GM10266 (cell line): ENCODE results near the gene HS6ST3.
A peak's percentile ranks its signal among the peaks of the same experiment; 100 is the strongest.

ENCODE experiments used
- DNase-seq: peaks from one replicate; pipeline ENCODE4 v3.0.0; 2012; ENCODE audit errors: extremely low spot score
- TF ChIP-seq, protein P1 (sequence below): IDR thresholded peaks from 2 replicates; pipeline ENCODE4 v1.5.1; 2012; ENCODE audit warnings: mild to moderate bottlenecking, low read depth; ENCODE audit not compliant: control insufficient read depth, insufficient read depth; ENCODE audit errors: missing control alignments

HS6ST3 gene

DNA sequence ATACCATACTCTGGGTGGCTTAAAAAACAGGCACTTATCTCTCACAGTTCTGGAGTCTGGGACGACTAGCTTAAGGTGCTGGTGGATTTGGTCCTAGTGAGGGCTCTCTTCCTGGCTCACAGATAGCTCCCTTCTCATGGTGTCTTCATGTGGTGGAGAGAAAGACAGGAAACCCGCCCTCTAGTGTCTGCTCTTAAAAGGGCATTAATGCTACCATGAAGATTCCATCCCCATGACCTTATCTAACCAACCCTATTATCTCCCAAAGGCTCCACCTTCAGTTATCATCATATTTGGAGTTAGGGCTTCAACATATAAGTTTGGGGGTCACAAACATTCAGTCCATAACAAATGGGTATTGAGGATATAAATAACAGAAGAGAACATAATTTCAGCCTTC, 139.4 kb downstream of the HS6ST3 start:
- peak; percentile 10 for DNase-seq
- TF ChIP-seq, protein P1, sequence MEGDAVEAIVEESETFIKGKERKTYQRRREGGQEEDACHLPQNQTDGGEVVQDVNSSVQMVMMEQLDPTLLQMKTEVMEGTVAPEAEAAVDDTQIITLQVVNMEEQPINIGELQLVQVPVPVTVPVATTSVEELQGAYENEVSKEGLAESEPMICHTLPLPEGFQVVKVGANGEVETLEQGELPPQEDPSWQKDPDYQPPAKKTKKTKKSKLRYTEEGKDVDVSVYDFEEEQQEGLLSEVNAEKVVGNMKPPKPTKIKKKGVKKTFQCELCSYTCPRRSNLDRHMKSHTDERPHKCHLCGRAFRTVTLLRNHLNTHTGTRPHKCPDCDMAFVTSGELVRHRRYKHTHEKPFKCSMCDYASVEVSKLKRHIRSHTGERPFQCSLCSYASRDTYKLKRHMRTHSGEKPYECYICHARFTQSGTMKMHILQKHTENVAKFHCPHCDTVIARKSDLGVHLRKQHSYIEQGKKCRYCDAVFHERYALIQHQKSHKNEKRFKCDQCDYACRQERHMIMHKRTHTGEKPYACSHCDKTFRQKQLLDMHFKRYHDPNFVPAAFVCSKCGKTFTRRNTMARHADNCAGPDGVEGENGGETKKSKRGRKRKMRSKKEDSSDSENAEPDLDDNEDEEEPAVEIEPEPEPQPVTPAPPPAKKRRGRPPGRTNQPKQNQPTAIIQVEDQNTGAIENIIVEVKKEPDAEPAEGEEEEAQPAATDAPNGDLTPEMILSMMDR = peak; percentile 54

DNA sequence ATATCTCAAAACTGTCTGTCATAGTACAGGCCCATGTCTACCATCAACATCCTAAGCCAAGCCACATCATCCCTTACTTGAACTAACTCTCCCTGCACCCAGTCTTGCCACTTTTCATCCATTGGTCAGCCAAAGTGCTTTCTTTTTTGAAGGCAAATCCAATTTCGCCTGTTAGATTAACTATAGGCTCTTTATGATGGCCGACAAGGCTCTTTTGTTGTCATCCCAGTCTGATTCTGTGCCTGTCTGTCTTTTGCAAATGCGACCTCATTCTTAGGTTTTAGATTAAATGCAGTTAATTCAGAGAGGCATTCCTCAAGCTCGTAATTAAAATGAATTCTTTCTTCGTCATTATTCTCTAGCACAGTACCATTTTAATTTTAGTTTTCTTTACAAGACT, 148.3 kb downstream of the HS6ST3 start:
- no peak for DNase-seq
- TF ChIP-seq, protein P1 = no peak

DNA sequence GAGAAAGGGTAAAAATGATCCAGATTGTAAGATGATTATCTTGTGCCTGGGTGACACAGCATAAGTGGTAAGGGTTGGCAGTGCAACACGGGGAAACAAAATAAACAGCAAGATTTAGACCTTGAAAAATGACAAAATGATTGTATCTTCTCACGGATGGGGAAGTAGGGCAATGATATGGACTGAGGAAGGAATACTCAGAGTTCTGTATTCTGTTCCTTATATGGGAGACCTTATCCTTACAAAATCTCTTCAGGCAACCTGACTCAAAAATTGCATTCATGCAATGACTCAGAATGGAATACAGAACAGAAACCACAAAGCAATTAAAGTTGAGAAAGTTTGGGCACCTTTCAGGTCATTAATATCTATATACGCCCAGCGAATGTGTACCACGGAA, 149.0 kb downstream of the HS6ST3 start:
- no peak for DNase-seq
- TF ChIP-seq, protein P1 = no peak

DNA sequence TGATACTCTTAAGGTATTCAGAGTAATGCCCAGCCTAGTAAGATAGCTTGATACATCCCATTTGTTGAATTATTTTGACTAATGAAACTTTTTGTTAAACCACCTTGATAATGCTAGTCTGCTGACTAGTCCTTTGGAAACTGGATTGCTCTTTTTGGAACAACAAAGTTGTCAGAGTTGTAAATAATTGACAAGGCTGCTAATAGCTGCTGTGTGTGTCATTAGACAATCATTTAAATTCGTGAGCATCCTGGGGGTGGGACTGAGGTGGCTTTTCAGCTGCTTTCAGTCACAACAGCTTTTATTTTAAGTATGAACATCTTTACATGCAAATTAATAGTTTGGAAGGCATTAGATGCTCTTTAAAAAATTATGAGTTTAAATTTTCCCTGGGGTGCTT, 153.5 kb downstream of the HS6ST3 start:
- no peak for DNase-seq
- TF ChIP-seq, protein P1 = no peak

DNA sequence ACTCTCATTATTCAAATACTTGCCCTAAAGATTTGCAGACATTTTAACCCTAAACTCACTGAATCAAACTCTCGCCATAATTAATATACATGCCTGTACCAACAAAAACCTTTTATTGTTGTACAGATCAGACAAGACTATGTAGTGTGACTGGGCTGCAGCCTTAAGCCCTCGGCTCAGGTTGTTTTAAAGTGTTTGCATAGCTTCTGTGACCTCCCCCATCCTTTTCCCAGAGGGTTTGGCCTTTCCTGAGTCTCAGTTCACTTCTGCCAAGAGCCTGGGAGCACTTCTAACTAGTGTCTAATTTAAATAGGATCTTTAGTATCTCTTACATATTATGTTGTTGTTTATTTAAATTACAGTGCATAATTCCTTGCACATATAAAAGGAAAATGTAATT, 158.2 kb downstream of the HS6ST3 start:
- no peak for DNase-seq
- TF ChIP-seq, protein P1 = no peak

DNA sequence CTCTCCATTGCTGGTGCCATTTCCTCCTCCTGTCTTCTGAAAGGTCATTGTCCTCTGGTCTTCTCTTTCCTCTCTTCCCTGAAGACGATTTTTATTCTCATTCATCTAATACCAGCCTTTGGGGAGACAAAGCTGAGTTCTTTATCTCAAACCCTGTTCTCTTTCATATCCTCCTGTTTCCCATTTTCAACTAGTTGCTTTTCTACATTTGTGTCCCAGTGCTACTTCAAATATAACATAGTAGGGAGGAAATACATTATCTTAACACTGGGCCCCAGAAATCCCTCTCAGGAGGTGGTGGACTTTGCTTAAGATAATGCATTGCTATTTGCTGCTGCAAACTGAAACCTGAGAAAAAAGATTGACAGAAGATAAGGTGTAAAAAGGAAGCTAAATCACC, 159.1 kb downstream of the HS6ST3 start:
- no peak for DNase-seq
- TF ChIP-seq, protein P1 = no peak

DNA sequence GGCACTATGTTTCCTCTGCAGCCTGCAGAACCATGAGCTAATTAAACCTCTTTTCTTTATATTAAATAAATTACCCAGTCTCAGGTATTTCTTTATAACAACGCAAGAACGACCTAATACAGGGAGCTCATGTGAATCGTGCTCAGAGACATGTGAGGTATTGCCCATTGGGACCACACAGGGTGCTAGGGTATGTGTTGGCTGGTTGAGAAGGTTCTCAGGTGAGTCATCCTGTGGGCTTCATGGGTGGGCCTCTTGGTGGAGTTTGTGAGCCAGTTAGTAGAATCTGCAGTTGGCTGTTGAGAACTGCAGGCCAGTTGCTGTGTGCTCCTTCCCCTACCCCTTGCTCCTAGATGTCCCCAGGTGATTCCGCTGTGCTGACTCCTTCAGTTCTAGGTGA, 163.0 kb downstream of the HS6ST3 start:
- TF ChIP-seq, protein P1 = no peak
- no peak for DNase-seq
